Transverse colon (tissue), 4 donors: ENCODE measurements around the gene ITGA1. TPM values are rescaled to one million over a fixed set of nuclear protein-coding genes. Genes with fewer than 3 reads are reported as not detected.

Experiments
- DNase-seq: peaks from one replicate; pipeline ENCODE4 v3.0.0-alpha.2; 2019
- H3K27ac ChIP-seq, 4 donors: fragments of 200-600 bp; sonication (generic); 2 replicates each; pipeline ENCODE4 v1.5.1; 2016 to 2018; ENCODE audit warnings: inconsistent platforms in 4 of 4
- H3K27me3 ChIP-seq: fragments of 200-600 bp; sonication (generic); 2 replicates; pipeline ENCODE4 v1.5.1; 2017; ENCODE audit warnings: inconsistent platforms
- H3K36me3 ChIP-seq, 4 donors: fragments of 200-600 bp; sonication (generic); 2 replicates each; pipeline ENCODE4 v1.5.1; 2017 to 2019; ENCODE audit warnings: inconsistent platforms in 4 of 4
- H3K4me1 ChIP-seq, 4 donors: fragments of 200-600 bp; sonication (generic); 2 replicates each; pipeline ENCODE4 v1.5.1; 2017 to 2020; ENCODE audit warnings: inconsistent platforms in 4 of 4
- H3K4me3 ChIP-seq, 4 donors: fragments of 200-600 bp; sonication (generic); 1 replicate in 1 of 4; 2 replicates in 3 of 4; pipeline versions ENCODE4 v1.5.1 to v1.6.1; 2017 to 2019; ENCODE audit warnings: inconsistent platforms in 4 of 4
- H3K9me3 ChIP-seq, 2 donors: fragments of 200-600 bp; sonication (generic); 2 replicates each; pipeline ENCODE4 v1.5.1; 2017 to 2019; ENCODE audit warnings: inconsistent platforms in 2 of 2
- EP300 ChIP-seq: sonication (generic); formaldehyde crosslinking; IDR thresholded peaks from one replicate; pipeline ENCODE4 v1.6.1; 2017; ENCODE audit warnings: antibody characterized with exemption, low read depth
- POLR2A ChIP-seq: fragments of 450-650 bp; IDR thresholded peaks from one replicate; pipeline ENCODE4 v1.6.1; 2016; ENCODE audit warnings: antibody characterized with exemption, mild to moderate bottlenecking, moderate library complexity
- POLR2AphosphoS5 ChIP-seq, 3 donors: sonication (generic); formaldehyde crosslinking; IDR thresholded peaks; one replicate each; pipeline ENCODE4 v1.6.1; 2016; ENCODE audit warnings: antibody characterized with exemption in 3 of 3
- WGBS, 2 donors: methylation state at CpG; one replicate each; pipeline ENCODE4 v1.1.5; 2018; ENCODE audit warnings: low coverage in 1 of 2; 5-methylcytosine and 5-hydroxymethylcytosine counted together
- in situ Hi-C, 4 donors: fragments of 200-750 bp; cut with MboI; loops; one replicate each; pipeline versions ENCODE4 v1.15.0 to v1.15.1; 2017; ENCODE audit warnings: low sequenced_read_pairs in 3 of 4, low pct_ligation_motif_present in 1 of 4, low pct_unique_long_range_greater_than_20kb in 1 of 4
- intact Hi-C: fragments of 100-400 bp; cut with DNase I; formaldehyde crosslinking; loops from one replicate; pipeline ENCODE4 v1.15.1; 2023; ENCODE audit warnings: low total_unique reads
- total RNA-seq, 4 donors: library from RNA; depleted of rRNA; stranded (reverse); fragments of >200 nt; gene quantifications; one replicate each; pipeline ENCODE4 v1.1.0, GENCODE V29; 2016
- TF ChIP-seq, protein P1 (sequence below), 5 experiments: fragments of 200-600 bp in 3 of 5; fragments of 450-650 bp in 2 of 5; sonication (generic) in 3 of 5; IDR thresholded peaks; 1 replicate in 2 of 5; 2 replicates in 3 of 5; pipeline ENCODE4 v1.5.1; 2016 to 2017; ENCODE audit warnings: antibody characterized with exemption in 5 of 5, inconsistent platforms in 3 of 5, mild to moderate bottlenecking in 2 of 5, moderate library complexity in 1 of 5

ITGA1 gene
- total RNA-seq, 4 donors from 2014 or later: 42.6 to 83.2 (median 48.0) TPM

DNA sequence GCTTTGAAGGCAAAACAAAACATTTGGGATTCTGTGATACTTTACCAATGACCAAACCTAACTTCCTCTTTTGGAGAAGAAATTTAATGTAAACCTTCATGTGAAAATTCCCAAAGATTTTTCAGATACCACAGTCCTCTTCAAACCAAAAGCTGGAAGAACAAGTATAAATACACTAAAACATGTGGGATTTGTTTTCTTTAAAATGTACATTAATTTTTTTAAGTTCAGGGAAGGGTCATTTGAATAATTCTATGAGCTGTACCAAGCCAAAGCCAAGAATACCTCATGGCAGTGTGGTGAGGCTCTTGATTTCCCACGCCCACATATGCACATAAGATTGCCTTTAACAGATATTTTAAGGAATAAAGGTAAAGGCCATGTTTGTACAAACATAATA, 28.4 kb upstream of the ITGA1 start:
- WGBS, 2 donors: 90% methylated on average over 1 of the region's 1 CpG
- in situ Hi-C loops: no loop called here

GRCh38 chr5:52760695-52761366, 26.9 kb upstream of the ITGA1 start:
- in situ Hi-C loops: no loop called here
- TF ChIP-seq POLR2A (no peak), POLR2AphosphoS5 (IDR thresholded peaks at IDR 0.05) (no peak), EP300 (no peak)
- TF ChIP-seq, protein P1, sequence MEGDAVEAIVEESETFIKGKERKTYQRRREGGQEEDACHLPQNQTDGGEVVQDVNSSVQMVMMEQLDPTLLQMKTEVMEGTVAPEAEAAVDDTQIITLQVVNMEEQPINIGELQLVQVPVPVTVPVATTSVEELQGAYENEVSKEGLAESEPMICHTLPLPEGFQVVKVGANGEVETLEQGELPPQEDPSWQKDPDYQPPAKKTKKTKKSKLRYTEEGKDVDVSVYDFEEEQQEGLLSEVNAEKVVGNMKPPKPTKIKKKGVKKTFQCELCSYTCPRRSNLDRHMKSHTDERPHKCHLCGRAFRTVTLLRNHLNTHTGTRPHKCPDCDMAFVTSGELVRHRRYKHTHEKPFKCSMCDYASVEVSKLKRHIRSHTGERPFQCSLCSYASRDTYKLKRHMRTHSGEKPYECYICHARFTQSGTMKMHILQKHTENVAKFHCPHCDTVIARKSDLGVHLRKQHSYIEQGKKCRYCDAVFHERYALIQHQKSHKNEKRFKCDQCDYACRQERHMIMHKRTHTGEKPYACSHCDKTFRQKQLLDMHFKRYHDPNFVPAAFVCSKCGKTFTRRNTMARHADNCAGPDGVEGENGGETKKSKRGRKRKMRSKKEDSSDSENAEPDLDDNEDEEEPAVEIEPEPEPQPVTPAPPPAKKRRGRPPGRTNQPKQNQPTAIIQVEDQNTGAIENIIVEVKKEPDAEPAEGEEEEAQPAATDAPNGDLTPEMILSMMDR (IDR thresholded peaks at IDR 0.05): no peak
- H3K9me3 ChIP-seq: no peaks in the 10 kb centered on the region
- no peaks in the 10 kb centered on the region for H3K27me3 ChIP-seq
- H3K4me1 ChIP-seq: no peaks in the 10 kb centered on the region
- DNase-seq: no peak
- 63 to 92% methylated on average over 1 of the region's 1 CpG for WGBS, 2 donors
- no peak overlapping the region for H3K27ac ChIP-seq
- no peaks in the 10 kb centered on the region for H3K36me3 ChIP-seq
- H3K4me3 ChIP-seq: no peak overlapping the region
- intact Hi-C loops: no loop called here

More for the DNA sequence above, 28.4 kb upstream of the ITGA1 start:
- H3K4me1 ChIP-seq: no peaks in the 10 kb centered on the region
- no peak for DNase-seq
- intact Hi-C loops: no loop called here
- H3K36me3 ChIP-seq: no peaks in the 10 kb centered on the region
- no peak overlapping the region for H3K27ac ChIP-seq
- TF ChIP-seq EP300 (no peak), POLR2AphosphoS5 (IDR thresholded peaks at IDR 0.05) (no peak), POLR2A (no peak)
- TF ChIP-seq, protein P1 (IDR thresholded peaks at IDR 0.05): no peak
- H3K9me3 ChIP-seq: no peaks in the 10 kb centered on the region
- no peaks in the 10 kb centered on the region for H3K27me3 ChIP-seq
- no peak overlapping the region for H3K4me3 ChIP-seq

DNA sequence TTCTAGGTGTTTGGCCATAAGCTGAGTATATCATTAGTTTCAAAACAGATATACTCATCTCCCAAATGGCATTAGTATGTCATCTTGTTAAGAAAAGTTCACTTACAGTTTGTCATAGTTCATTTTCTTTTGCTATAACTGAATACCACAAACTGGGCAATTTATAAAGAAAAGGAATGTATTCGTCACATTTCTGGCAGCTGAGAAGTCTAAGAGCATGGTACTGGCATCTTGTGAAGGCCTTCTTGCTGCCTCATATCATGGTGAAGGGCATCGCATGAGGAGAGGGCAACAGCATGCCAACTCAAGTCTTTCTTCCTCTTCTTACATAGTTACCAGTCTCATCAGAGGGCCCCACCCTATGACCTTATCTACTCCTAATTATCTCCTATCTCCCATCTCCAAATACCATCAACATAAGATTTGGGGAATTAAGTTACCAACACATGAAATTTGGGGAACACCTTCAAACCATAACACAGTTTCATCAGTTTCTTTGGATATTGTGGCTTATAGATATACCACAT, 20.4 kb upstream of the ITGA1 start:
- in situ Hi-C loops (no loop called here), intact Hi-C loops (no loop called here)
- H3K36me3 ChIP-seq: no peaks in the 10 kb centered on the region
- H3K27ac ChIP-seq: no peak overlapping the region
- H3K4me3 ChIP-seq: no peak overlapping the region
- TF ChIP-seq EP300 (no peak), POLR2AphosphoS5 (IDR thresholded peaks at IDR 0.05) (no peak), POLR2A (no peak)
- TF ChIP-seq, protein P1 (IDR thresholded peaks at IDR 0.05): no peak
- no peak for DNase-seq
- no peaks in the 10 kb centered on the region for H3K27me3 ChIP-seq
- WGBS, 2 donors: 92 to 100% methylated on average over 1 to 2 of the region's 2 CpGs
- no peaks in the 10 kb centered on the region for H3K9me3 ChIP-seq
- H3K4me1 ChIP-seq: no peaks in the 10 kb centered on the region

GRCh38 chr5:52767766-52768480, 19.8 kb upstream of the ITGA1 start:
- H3K36me3 ChIP-seq: no peaks in the 10 kb centered on the region
- no peaks in the 10 kb centered on the region for H3K27me3 ChIP-seq
- WGBS, 2 donors: 70 to 86% methylated on average over 1 of the region's 1 CpG
- intact Hi-C loops (no loop called here), in situ Hi-C loops (no loop called here)
- TF ChIP-seq POLR2A (no peak), EP300 (no peak), POLR2AphosphoS5 (IDR thresholded peaks at IDR 0.05) (no peak)
- TF ChIP-seq, protein P1 (IDR thresholded peaks at IDR 0.05): no peak
- no peak for DNase-seq
- H3K9me3 ChIP-seq: no peaks in the 10 kb centered on the region
- no peak overlapping the region for H3K4me3 ChIP-seq
- H3K4me1 ChIP-seq: no peaks in the 10 kb centered on the region
- no peak overlapping the region for H3K27ac ChIP-seq
